ENCODE data around the gene USP12. TPM values are rescaled to one million over a fixed set of nuclear protein-coding genes. Genes with fewer than 3 reads are reported as not detected.

The USP12 gene
- total RNA-seq, 1 experiment from 2014 or later: 36.2 TPM

- CTCF ChIA-PET: no interaction called here
- no peak overlapping the region for H3K27ac Mint-ChIP-seq (ENCODE audit: unreplicated experiment)
- POLR2A ChIA-PET: interaction anchor here (0.6 kb wide), 1 partner anchor 97 kb away, joined by 3 read pairs; no protein-coding TSS in a partner anchor
- BruUV-seq (replicated peaks): no TSS peak
- Histone ChIP-seq H3K4me1 (no peaks in the 10 kb centered on the region), H3K4me3 (ENCODE audit: low read depth, low read length) (no peak overlapping the region), H3K9me3 (no peaks in the 10 kb centered on the region; the same call in 1 of the 2 replicates), H3K27me3 (replicated peaks; ENCODE audit: control insufficient read depth, insufficient read depth, low read length) (no peaks in the 10 kb centered on the region), H3K36me3 (ENCODE audit: control insufficient read depth, insufficient read depth, low read length) (no peaks in the 10 kb centered on the region)
- no peaks in the 10 kb centered on the region for H3K36me3 Mint-ChIP-seq (ENCODE audit: insufficient read depth, unreplicated experiment)
- no peak for TF ChIP-seq CTCF (IDR thresholded peaks at IDR 0.05; ENCODE audit: insufficient read depth in 1 of 2, low read depth in 1 of 2, low read length in 1 of 2, severe bottlenecking in 1 of 2, unreplicated experiment in 1 of 2)
- H3K4me3 Mint-ChIP-seq (ENCODE audit: unreplicated experiment): no peak overlapping the region
- DNase-seq: no peak
- H3K27me3 Mint-ChIP-seq (ENCODE audit: insufficient read depth, unreplicated experiment): no peaks in the 10 kb centered on the region
- no peaks in the 10 kb centered on the region for H3K4me1 Mint-ChIP-seq (ENCODE audit: low read depth, unreplicated experiment)
- H3K9me3 Mint-ChIP-seq (ENCODE audit: unreplicated experiment): no peaks in the 10 kb centered on the region
- intact Hi-C loops (cut with micrococcal nuclease; ENCODE audit: unreplicated experiment): no loop called here
These were observed 31.6 kb downstream of the USP12 start for GRCh38 chr13:27140060-27140459.

GRCh38 chr13:27139565-27139964 lies 32.0 kb downstream of the USP12 start:
- POLR2A ChIA-PET: interaction anchor here (0.6 kb wide), 1 partner anchor 97 kb away, joined by 3 read pairs; no protein-coding TSS in a partner anchor

DNA sequence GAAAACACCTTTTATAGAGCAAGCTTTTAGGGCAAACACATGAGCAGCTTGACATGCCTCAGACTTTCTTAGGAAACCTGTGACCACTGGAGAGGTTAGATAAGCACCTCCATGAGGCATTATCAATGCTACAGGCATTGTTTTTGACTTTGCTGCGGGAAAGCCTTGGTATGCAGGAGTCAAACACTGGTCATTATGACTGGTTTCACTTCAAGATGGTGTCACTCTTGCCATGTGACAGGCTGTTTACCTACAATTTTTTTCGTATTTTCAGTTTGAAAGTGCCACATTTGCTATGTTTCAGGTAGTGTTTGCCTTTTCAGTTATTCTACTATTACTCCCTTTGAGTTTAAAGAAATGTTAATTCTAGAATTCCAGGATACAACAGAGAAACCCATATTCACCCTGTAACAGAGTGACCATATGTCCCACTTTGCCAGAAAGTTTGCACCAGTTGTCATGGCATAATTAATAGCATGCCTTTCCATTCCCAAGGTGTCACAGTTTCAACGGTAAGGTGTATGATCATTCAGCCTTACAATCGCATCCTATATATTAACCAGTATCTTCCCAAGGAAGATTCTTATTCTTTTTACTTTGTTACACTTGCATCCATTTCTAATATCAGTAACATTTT lies 33.0 kb downstream of the USP12 start:
- no peaks in the 10 kb centered on the region for H3K36me3 ChIP-seq (ENCODE audit: control insufficient read depth, insufficient read depth, low read length)
- no peaks in the 10 kb centered on the region for H3K9me3 Mint-ChIP-seq (ENCODE audit: unreplicated experiment)
- TF ChIP-seq CTCF (IDR thresholded peaks at IDR 0.05; ENCODE audit: insufficient read depth in 1 of 2, low read depth in 1 of 2, low read length in 1 of 2, severe bottlenecking in 1 of 2, unreplicated experiment in 1 of 2): no peak
- no peaks in the 10 kb centered on the region; the same call in 1 of the 2 replicates for H3K9me3 ChIP-seq
- CTCF ChIA-PET: no interaction called here
- H3K4me1 Mint-ChIP-seq (ENCODE audit: low read depth, unreplicated experiment): no peaks in the 10 kb centered on the region
- no peak overlapping the region for H3K4me3 ChIP-seq (ENCODE audit: low read depth, low read length)
- H3K36me3 Mint-ChIP-seq (ENCODE audit: insufficient read depth, unreplicated experiment): no peaks in the 10 kb centered on the region
- POLR2A ChIA-PET: no interaction called here
- H3K27me3 ChIP-seq (replicated peaks; ENCODE audit: control insufficient read depth, insufficient read depth, low read length): no peaks in the 10 kb centered on the region
- no peak for DNase-seq
- no peak overlapping the region for H3K27ac Mint-ChIP-seq (ENCODE audit: unreplicated experiment)
- H3K27me3 Mint-ChIP-seq (ENCODE audit: insufficient read depth, unreplicated experiment): no peaks in the 10 kb centered on the region
- intact Hi-C loops (cut with micrococcal nuclease; ENCODE audit: unreplicated experiment): no loop called here
- H3K4me3 Mint-ChIP-seq (ENCODE audit: unreplicated experiment): no peak overlapping the region
- no peaks in the 10 kb centered on the region for H3K4me1 ChIP-seq
- BruUV-seq (replicated peaks): no TSS peak

More at GRCh38 chr13:27139565-27139964, 32.0 kb downstream of the USP12 start:
- no peaks in the 10 kb centered on the region for H3K36me3 ChIP-seq (ENCODE audit: control insufficient read depth, insufficient read depth, low read length)
- intact Hi-C loops (cut with micrococcal nuclease; ENCODE audit: unreplicated experiment): no loop called here
- CTCF ChIA-PET: no interaction called here
- H3K27me3 Mint-ChIP-seq (ENCODE audit: insufficient read depth, unreplicated experiment): no peaks in the 10 kb centered on the region
- no peaks in the 10 kb centered on the region for H3K4me1 ChIP-seq
- H3K4me1 Mint-ChIP-seq (ENCODE audit: low read depth, unreplicated experiment): no peaks in the 10 kb centered on the region
- no peaks in the 10 kb centered on the region for H3K36me3 Mint-ChIP-seq (ENCODE audit: insufficient read depth, unreplicated experiment)
- DNase-seq: no peak
- H3K4me3 ChIP-seq (ENCODE audit: low read depth, low read length): no peak overlapping the region
- H3K27ac Mint-ChIP-seq (ENCODE audit: unreplicated experiment): no peak overlapping the region
- TF ChIP-seq CTCF (IDR thresholded peaks at IDR 0.05; ENCODE audit: insufficient read depth in 1 of 2, low read depth in 1 of 2, low read length in 1 of 2, severe bottlenecking in 1 of 2, unreplicated experiment in 1 of 2): no peak
- no peaks in the 10 kb centered on the region for H3K9me3 Mint-ChIP-seq (ENCODE audit: unreplicated experiment)
- no peaks in the 10 kb centered on the region for H3K27me3 ChIP-seq (replicated peaks; ENCODE audit: control insufficient read depth, insufficient read depth, low read length)
- no TSS peak for BruUV-seq (replicated peaks)
- H3K4me3 Mint-ChIP-seq (ENCODE audit: unreplicated experiment): no peak overlapping the region
- H3K9me3 ChIP-seq: no peaks in the 10 kb centered on the region; the same call in 1 of the 2 replicates
